ENCODE measurements around the gene LAMC2.

LAMC2 gene

DNA sequence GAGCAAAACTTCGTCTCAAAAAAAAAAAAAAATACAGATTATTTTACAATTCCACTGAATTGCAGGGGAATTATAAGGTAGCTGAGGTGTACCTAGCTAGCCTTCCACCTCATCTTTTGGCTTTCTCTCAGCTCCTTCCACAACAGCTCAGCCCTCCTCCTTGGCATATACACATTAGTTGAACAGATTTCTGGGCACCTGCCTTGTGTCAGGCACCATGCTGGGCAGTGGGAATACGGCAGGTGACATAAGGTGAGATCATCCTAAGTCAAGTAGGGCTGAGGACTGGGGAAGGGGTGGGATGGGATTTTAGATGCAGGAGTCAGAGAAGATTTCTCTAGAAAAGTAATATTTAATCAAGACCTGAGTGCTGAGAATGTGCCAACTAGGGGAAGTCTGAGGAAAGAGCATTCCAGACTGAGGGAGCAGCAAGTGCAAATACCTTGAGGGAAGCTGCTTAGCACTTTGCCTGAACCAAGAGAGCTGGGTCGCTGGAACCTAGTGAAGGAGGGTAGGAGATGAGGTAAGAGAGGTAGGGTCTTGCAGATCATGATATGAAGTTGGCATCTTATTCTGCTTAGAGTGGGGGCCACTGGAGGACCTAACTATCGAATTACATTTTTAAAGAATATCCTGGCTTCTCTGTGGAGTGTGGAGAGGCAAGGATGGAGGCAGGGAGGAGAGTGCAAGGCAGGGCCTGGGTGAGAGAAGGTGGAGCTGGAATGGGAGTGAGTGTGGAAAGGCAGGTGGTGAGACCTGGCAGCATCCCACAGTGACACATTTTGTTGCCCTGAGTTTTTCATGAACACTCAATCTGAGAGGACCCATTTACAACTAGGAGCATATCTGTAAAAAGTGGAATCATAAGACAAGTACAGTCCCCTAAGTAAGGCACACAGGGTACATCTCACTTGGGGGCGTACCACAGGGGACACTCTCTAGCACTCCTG lies 28.2 kb downstream of the LAMC2 start:
- no peak overlapping the region for H3K4me3 ChIP-seq (ENCODE audit: control insufficient read depth, low read depth, low read length)
- TF ChIP-seq, protein P1, sequence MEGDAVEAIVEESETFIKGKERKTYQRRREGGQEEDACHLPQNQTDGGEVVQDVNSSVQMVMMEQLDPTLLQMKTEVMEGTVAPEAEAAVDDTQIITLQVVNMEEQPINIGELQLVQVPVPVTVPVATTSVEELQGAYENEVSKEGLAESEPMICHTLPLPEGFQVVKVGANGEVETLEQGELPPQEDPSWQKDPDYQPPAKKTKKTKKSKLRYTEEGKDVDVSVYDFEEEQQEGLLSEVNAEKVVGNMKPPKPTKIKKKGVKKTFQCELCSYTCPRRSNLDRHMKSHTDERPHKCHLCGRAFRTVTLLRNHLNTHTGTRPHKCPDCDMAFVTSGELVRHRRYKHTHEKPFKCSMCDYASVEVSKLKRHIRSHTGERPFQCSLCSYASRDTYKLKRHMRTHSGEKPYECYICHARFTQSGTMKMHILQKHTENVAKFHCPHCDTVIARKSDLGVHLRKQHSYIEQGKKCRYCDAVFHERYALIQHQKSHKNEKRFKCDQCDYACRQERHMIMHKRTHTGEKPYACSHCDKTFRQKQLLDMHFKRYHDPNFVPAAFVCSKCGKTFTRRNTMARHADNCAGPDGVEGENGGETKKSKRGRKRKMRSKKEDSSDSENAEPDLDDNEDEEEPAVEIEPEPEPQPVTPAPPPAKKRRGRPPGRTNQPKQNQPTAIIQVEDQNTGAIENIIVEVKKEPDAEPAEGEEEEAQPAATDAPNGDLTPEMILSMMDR (IDR thresholded peaks at IDR 0.05; ENCODE audit: control insufficient read depth, insufficient read depth, low read depth, low read length, missing control alignments) = no peak
- DNase-seq (ENCODE audit: low read depth) = no peak

DNA sequence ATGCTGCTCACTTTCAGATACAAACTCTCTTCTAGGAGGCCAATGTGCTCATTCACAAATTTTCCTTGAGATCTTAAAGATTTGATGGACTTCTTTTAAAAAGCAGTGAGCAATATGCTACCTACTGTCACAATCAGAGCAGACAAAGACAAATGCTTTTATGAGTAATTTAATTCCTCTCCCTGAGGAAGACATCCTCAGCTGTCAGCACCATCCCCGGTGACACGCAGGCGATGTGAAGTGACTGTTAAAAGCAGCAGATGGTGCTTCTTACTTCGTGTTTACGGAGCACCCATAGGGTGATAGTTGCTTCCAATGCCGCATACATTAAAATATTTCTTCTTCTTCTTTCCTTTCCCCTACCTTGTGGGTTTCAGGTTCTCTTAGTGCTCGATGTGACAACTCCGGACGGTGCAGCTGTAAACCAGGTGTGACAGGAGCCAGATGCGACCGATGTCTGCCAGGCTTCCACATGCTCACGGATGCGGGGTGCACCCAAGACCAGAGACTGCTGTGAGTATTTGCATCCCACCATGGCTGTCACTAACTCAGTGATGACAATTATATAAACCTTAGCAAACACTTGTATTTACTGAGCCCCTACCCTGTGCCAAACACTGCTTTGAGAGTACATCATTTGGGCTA lies 29.1 kb downstream of the LAMC2 start:
- no peak overlapping the region for H3K4me3 ChIP-seq (ENCODE audit: control insufficient read depth, low read depth, low read length)
- TF ChIP-seq, protein P1 (IDR thresholded peaks at IDR 0.05; ENCODE audit: control insufficient read depth, insufficient read depth, low read depth, low read length, missing control alignments) = no peak
- no peak for DNase-seq (ENCODE audit: low read depth)

DNA sequence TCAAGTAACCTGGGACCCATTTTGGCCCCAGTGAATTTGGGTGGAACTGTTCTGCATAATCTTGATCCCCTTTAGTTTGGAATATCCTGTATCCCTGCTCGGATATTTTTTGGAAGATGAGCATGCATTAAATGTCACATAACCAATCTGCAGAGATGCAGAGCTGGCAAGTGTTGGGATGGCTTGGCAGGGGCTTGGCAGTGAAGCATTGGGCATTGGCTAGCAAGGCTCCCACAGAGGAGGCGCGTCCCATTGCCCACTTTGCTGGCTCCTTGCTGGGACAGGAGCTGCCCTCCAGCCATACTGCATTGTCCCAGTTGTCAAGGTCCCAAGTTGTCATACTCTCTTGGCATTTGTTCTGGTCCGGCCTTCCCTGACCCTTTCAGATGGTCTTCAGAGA lies 29.9 kb downstream of the LAMC2 start:
- TF ChIP-seq, protein P1 (IDR thresholded peaks at IDR 0.05; ENCODE audit: control insufficient read depth, insufficient read depth, low read depth, low read length, missing control alignments) = no peak
- DNase-seq (ENCODE audit: low read depth) = no peak

DNA sequence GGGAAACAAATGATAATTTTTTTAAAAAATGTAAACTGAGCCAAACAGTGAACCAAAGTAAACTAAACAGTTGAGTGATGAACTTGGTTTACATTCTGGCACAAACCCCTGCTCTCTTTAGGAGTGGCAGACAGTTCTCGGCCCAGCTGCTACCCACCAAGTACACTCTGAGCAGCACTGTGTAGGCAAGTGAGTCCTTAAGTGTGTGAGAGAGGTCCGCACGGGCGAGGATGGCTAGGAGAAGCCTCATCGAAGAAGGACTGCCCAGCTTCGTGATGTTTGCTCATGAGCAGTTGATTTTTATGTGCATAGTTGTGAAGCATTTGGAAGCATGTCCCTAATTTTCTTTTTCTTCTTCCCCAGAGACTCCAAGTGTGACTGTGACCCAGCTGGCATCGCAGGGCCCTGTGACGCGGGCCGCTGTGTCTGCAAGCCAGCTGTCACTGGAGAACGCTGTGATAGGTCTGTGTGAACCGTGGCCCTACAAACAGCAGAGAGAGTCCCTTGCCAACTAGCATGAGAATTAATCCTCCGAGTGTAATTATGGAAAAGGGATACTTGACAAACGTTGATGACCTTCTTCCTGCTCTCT lies 32.1 kb downstream of the LAMC2 start:
- no peak overlapping the region for H3K4me3 ChIP-seq (ENCODE audit: control insufficient read depth, low read depth, low read length)
- no peak for DNase-seq (ENCODE audit: low read depth)
- TF ChIP-seq, protein P1 (IDR thresholded peaks at IDR 0.05; ENCODE audit: control insufficient read depth, insufficient read depth, low read depth, low read length, missing control alignments) = no peak

More for the DNA sequence above, 29.9 kb downstream of the LAMC2 start:
- H3K4me3 ChIP-seq (ENCODE audit: control insufficient read depth, low read depth, low read length) = no peak overlapping the region

DNA sequence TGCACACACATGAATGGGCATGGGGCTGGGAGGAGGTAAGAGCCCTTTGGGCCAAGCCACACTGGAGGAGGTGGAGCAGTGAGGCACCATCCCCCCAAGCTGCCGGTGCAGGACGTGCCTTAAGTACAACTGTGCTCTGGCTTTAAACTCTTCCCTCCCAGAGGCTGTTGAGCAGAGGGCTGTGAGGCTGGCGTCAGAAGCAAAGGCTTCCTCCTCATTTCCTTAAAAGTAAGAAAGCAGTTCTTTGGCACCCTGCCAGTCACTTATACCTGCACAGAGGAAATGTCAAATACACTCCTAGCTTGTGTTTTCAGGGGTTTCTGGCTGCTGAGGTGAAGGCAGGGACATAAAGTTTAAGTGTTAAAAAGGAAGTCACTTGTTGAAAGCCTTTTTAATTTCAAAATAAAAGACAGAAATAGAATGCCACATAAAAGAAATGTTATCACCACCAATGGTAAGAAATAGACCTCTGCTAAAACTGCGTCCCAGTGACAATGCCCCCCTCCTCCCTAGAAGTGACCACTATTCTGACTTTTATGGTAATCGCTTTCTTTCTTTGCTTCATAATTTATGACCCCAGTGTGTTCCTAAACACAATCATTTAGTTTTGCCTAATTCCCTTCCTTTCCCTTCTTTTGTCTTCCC lies 33.0 kb downstream of the LAMC2 start:
- no peak overlapping the region for H3K4me3 ChIP-seq (ENCODE audit: control insufficient read depth, low read depth, low read length)
- DNase-seq (ENCODE audit: low read depth) = no peak
- TF ChIP-seq, protein P1 (IDR thresholded peaks at IDR 0.05; ENCODE audit: control insufficient read depth, insufficient read depth, low read depth, low read length, missing control alignments) = no peak

DNA sequence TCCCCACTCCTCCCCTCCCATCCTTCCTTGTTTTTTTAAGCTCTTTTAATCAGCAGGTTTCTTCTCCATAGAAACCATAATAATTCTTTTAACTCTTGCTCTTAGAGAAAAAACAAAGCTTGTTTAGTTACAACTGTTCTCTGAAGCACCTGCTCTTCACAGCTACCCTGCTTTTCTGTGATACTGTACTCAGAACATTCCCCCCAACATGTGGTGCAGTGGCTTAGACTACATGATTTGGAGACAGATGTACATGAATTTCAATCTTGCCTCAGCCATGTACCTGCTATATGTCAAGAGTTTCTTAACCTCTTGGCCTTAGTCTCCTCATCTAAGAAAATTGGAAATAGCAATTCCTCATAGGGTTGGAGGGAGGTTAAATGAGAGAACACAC lies 33.5 kb downstream of the LAMC2 start:
- DNase-seq (ENCODE audit: low read depth) = no peak
- no peak overlapping the region for H3K4me3 ChIP-seq (ENCODE audit: control insufficient read depth, low read depth, low read length)
- TF ChIP-seq, protein P1 (IDR thresholded peaks at IDR 0.05; ENCODE audit: control insufficient read depth, insufficient read depth, low read depth, low read length, missing control alignments) = no peak
